GM23338 (cell line): ENCODE data around the gene PSEN2. TPM values are rescaled to one million over a fixed set of nuclear protein-coding genes. Genes with fewer than 3 reads are reported as not detected.

Experiments used
- ATAC-seq: fragments of 200-7000 bp; cut with Tn5 transposase; 3 replicates; pipeline ENCODE4 v1.9.1; 2020
- DNase-seq: peaks from one replicate; pipeline ENCODE4 v3.0.0-alpha.2; 2015; ENCODE audit warnings: low spot score
- H2AFZ ChIP-seq: fragments of 200-600 bp; sonication (generic); 2 replicates; pipeline ENCODE4 v1.8.0; 2016; ENCODE audit warnings: antibody characterized with exemption, mild to moderate bottlenecking, moderate library complexity
- H3F3A ChIP-seq: fragments of 200-600 bp; sonication (generic); replicated peaks from 2 replicates; pipeline ENCODE4 v1.8.0; 2017; ENCODE audit warnings: antibody characterized with exemption, mixed run types, low read depth
- H3K27ac ChIP-seq: fragments of 200-600 bp; sonication (generic); 2 replicates; pipeline ENCODE4 v1.6.1; 2016; ENCODE audit warnings: low read depth
- H3K27me3 ChIP-seq: fragments of 200-600 bp; sonication (generic); 2 replicates; pipeline ENCODE4 v1.8.0; 2016; ENCODE audit warnings: mild to moderate bottlenecking, mixed run types, moderate library complexity; ENCODE audit not compliant: insufficient read depth
- H3K36me3 ChIP-seq: fragments of 200-600 bp; sonication (generic); 2 replicates; pipeline ENCODE4 v1.8.0; 2016; ENCODE audit warnings: mild to moderate bottlenecking; ENCODE audit not compliant: insufficient read depth
- H3K4me1 ChIP-seq: fragments of 200-600 bp; sonication (generic); 2 replicates; pipeline ENCODE4 v1.8.0; 2016; ENCODE audit warnings: mild to moderate bottlenecking, moderate library complexity; ENCODE audit not compliant: insufficient read depth
- H3K4me2 ChIP-seq: fragments of 200-600 bp; sonication (generic); 2 replicates; pipeline ENCODE4 v1.7.1; 2017; ENCODE audit warnings: mixed run types
- H3K4me3 ChIP-seq: fragments of 200-600 bp; sonication (generic); 2 replicates; pipeline ENCODE4 v1.6.1; 2016; ENCODE audit warnings: mixed run types
- H3K79me2 ChIP-seq: fragments of 200-600 bp; sonication (generic); replicated peaks from 2 replicates; pipeline ENCODE4 v1.8.0; 2017; ENCODE audit warnings: mild to moderate bottlenecking; ENCODE audit not compliant: insufficient read depth
- H3K9me2 ChIP-seq: fragments of 200-600 bp; sonication (generic); 2 replicates; pipeline ENCODE4 v1.8.0; 2017; ENCODE audit not compliant: insufficient read depth
- H4K20me1 ChIP-seq: fragments of 200-600 bp; sonication (generic); replicated peaks from 2 replicates; pipeline ENCODE4 v1.8.0; 2017; ENCODE audit warnings: mild to moderate bottlenecking; ENCODE audit not compliant: insufficient read depth
- H3K27ac Mint-ChIP-seq: 2 replicates; pipeline ENCODE4 v1.8.0; 2020; ENCODE audit warnings: inconsistent platforms, mild to moderate bottlenecking, moderate library complexity, mixed read lengths
- H3K27me3 Mint-ChIP-seq: 3 replicates; pipeline ENCODE4 v1.8.0; 2022; ENCODE audit warnings: low read depth, mild to moderate bottlenecking, moderate library complexity, mixed read lengths, inconsistent platforms; ENCODE audit not compliant: insufficient read depth, poor library complexity
- H3K36me3 Mint-ChIP-seq: 3 replicates; pipeline ENCODE4 v1.8.0; 2021; ENCODE audit warnings: low read depth, mild to moderate bottlenecking, inconsistent platforms, moderate library complexity, mixed read lengths
- H3K4me1 Mint-ChIP-seq: 3 replicates; pipeline ENCODE4 v1.8.0; 2020; ENCODE audit warnings: mild to moderate bottlenecking, inconsistent platforms, mixed read lengths
- H3K4me3 Mint-ChIP-seq: 3 replicates; pipeline ENCODE4 v1.8.0; 2021; ENCODE audit warnings: moderate library complexity, mild to moderate bottlenecking, inconsistent platforms, mixed read lengths
- H3K9me3 Mint-ChIP-seq: 3 replicates; pipeline ENCODE4 v1.8.0; 2020; ENCODE audit warnings: moderate library complexity, mild to moderate bottlenecking, inconsistent platforms, mixed read lengths
- CREB1 ChIP-seq: fragments of 250-450 bp; sonication (Bioruptor Pico); IDR thresholded peaks from 2 replicates; pipeline ENCODE4 v1.5.0; 2020; ENCODE audit warnings: low read depth, mild to moderate bottlenecking, moderate library complexity
- ETS1 ChIP-seq: IDR thresholded peaks from 2 replicates; pipeline ENCODE4 v1.6.1; 2016; ENCODE audit warnings: antibody characterized with exemption
- EZH2 ChIP-seq: fragments of 200-600 bp; sonication (generic); IDR thresholded peaks from one replicate; pipeline ENCODE4 v1.8.0; 2017; ENCODE audit warnings: antibody characterized with exemption, mild to moderate bottlenecking, low read depth; ENCODE audit not compliant: unreplicated experiment
- EZH2phosphoT487 ChIP-seq: fragments of 200-600 bp; sonication (generic); IDR thresholded peaks from one replicate; pipeline ENCODE4 v1.8.1; 2018; ENCODE audit warnings: antibody characterized with exemption; ENCODE audit not compliant: unreplicated experiment
- JUNB ChIP-seq: IDR thresholded peaks from one replicate; pipeline ENCODE4 v1.6.1; 2016; ENCODE audit warnings: antibody characterized with exemption; ENCODE audit not compliant: unreplicated experiment
- NANOG ChIP-seq: IDR thresholded peaks from 2 replicates; pipeline ENCODE4 v1.6.1; 2016; ENCODE audit warnings: antibody characterized with exemption, borderline replicate concordance
- POLR2AphosphoS5 ChIP-seq: IDR thresholded peaks from 2 replicates; pipeline ENCODE4 v1.6.1; 2016; ENCODE audit warnings: antibody characterized with exemption, low read depth
- REST ChIP-seq: IDR thresholded peaks from one replicate; pipeline ENCODE4 v1.6.1; 2018; ENCODE audit warnings: antibody characterized with exemption; ENCODE audit not compliant: unreplicated experiment
- STAT1 ChIP-seq: IDR thresholded peaks from one replicate; pipeline ENCODE4 v1.6.1; 2016; ENCODE audit warnings: antibody characterized with exemption; ENCODE audit not compliant: unreplicated experiment
- ZNF114 ChIP-seq: fragments of 250-450 bp; sonication (Bioruptor Pico); IDR thresholded peaks from 2 replicates; pipeline ENCODE4 v1.5.0; 2020; ENCODE audit warnings: mild to moderate bottlenecking, moderate library complexity
- ZNF331 ChIP-seq: fragments of 250-450 bp; sonication (Bioruptor Pico); IDR thresholded peaks from 2 replicates; pipeline ENCODE4 v1.5.0; 2020; ENCODE audit warnings: low read depth, mild to moderate bottlenecking, moderate library complexity
- ZNF462 ChIP-seq: fragments of 250-450 bp; sonication (Bioruptor Pico); IDR thresholded peaks from 2 replicates; pipeline ENCODE4 v1.5.0; 2020; ENCODE audit warnings: mild to moderate bottlenecking, moderate library complexity
- polyA plus RNA-seq: library from polyadenylated mRNA; unstranded; fragments of >200 nt; fragmentation: Nextera tagmentation; extraction: Ambion mirVana; gene quantifications from 2 replicates; pipeline ENCODE4 v1.2.1, GENCODE V29; 2016
- total RNA-seq: library from RNA; depleted of rRNA; stranded (reverse); fragments of >200 nt; shearing (Covaris generic); gene quantifications from 2 replicates; pipeline ENCODE4 v1.2.3, GENCODE V29; 2014

Gene PSEN2
- total and polyA plus RNA-seq, 2 experiments from 2014 or later: 10.0 to 22.1 TPM

- Mint-ChIP-seq H3K27ac (no peak overlapping the region), H3K9me3 (no peaks in the 10 kb centered on the region), H3K4me1 (peaks cover 5% of the 10 kb centered on the region), H3K27me3 (peaks cover 6% of the 10 kb centered on the region), H3K4me3 (no peak overlapping the region), H3K36me3 (peaks cover 9% of the 10 kb centered on the region)
- no peak overlapping the region for H3K27ac ChIP-seq
- no peaks in the 10 kb centered on the region for H3K79me2 ChIP-seq
- TF ChIP-seq NANOG: no peak
- TF ChIP-seq ZNF114 (CRISPR knock-in tag): no peak
- TF ChIP-seq ETS1: no peak
- TF ChIP-seq ZNF462 (CRISPR knock-in tag): no peak
- TF ChIP-seq STAT1: no peak
- no peak for TF ChIP-seq EZH2phosphoT487
- no peak for TF ChIP-seq REST
- TF ChIP-seq EZH2: no peak
- no peak for TF ChIP-seq CREB1 (CRISPR knock-in tag)
- TF ChIP-seq POLR2AphosphoS5: no peak
- TF ChIP-seq ZNF331 (CRISPR knock-in tag): no peak
- TF ChIP-seq JUNB: no peak
- H3K36me3 ChIP-seq: no peaks in the 10 kb centered on the region
- no peaks in the 10 kb centered on the region for H3K27me3 ChIP-seq
- no peak overlapping the region for H3K4me2 ChIP-seq
- H3K4me3 ChIP-seq: no peak overlapping the region
- H2AFZ ChIP-seq: no peak overlapping the region
- no peaks in the 10 kb centered on the region for H3K4me1 ChIP-seq
- H3K9me2 ChIP-seq: no peaks in the 10 kb centered on the region
- ATAC-seq: no peak
- DNase-seq: no peak
- no peaks in the 10 kb centered on the region; the same call in 1 of the 2 replicates for H4K20me1 ChIP-seq
- no peaks in the 10 kb centered on the region for H3F3A ChIP-seq
Observed at GRCh38 chr1:226901421-226901820, 31.0 kb downstream of the PSEN2 start.
